Common myeloid progenitor, CD34-positive (primary cell): ENCODE data around the gene ACAP2.

Experiments
- CTCF ChIA-PET: fragments of 350-600 bp; sonication (Branson Sonifier 250); formaldehyde crosslinking; loops from one replicate; lab custom pipeline; 2021; ENCODE audit warnings: antibody characterized with exemption; lab: Charles Lee
- POLR2A ChIA-PET: fragments of 350-600 bp; sonication (Branson Sonifier 250); formaldehyde crosslinking; loops from one replicate; lab custom pipeline; 2021; ENCODE audit warnings: antibody characterized with exemption; lab: Charles Lee
- DNase-seq, 3 donors: peaks; one replicate each; pipeline versions ENCODE4 v3.0.0 to v3.0.0-alpha.2; 2013
- H3K27ac ChIP-seq, 2 experiments: 1 replicate in 1 of 2; 2 replicates in 1 of 2; pipeline ENCODE4 v1.7.0; 2013; ENCODE audit warnings: inconsistent platforms in 2 of 2, low read length in 2 of 2, mild to moderate bottlenecking in 2 of 2, low read depth in 1 of 2, moderate library complexity in 1 of 2; ENCODE audit not compliant: severe bottlenecking in 2 of 2, insufficient read depth in 1 of 2, poor library complexity in 1 of 2
- H3K27me3 ChIP-seq, 5 experiments: replicated peaks in 2 of 5; 1 replicate in 3 of 5; 2 replicates in 2 of 5; pipeline versions ENCODE4 v1.6.1 to v1.7.0; 2013; ENCODE audit warnings: low read length in 4 of 5, mild to moderate bottlenecking in 2 of 5, moderate library complexity in 2 of 5, inconsistent platforms in 1 of 5; ENCODE audit not compliant: insufficient read depth in 5 of 5, control insufficient read depth in 4 of 5
- H3K36me3 ChIP-seq, 4 experiments: 1 replicate in 2 of 4; 2 replicates in 2 of 4; pipeline versions ENCODE4 v1.6.1 to v1.7.0; 2013; ENCODE audit warnings: low read length in 3 of 4, control low read depth in 1 of 4, mild to moderate bottlenecking in 1 of 4; ENCODE audit not compliant: control insufficient read depth in 4 of 4, insufficient read depth in 4 of 4
- H3K4me1 ChIP-seq, 4 experiments: 1 replicate in 3 of 4; 2 replicates in 1 of 4; pipeline versions ENCODE4 v1.6.1 to v1.7.1; 2013; ENCODE audit warnings: low read length in 3 of 4, mild to moderate bottlenecking in 3 of 4, control low read depth in 1 of 4, inconsistent platforms in 1 of 4, moderate library complexity in 1 of 4; ENCODE audit not compliant: control insufficient read depth in 4 of 4, insufficient read depth in 4 of 4; ENCODE audit errors: control extremely low read depth in 1 of 4
- H3K4me3 ChIP-seq, 7 experiments: 1 replicate in 4 of 7; 2 replicates in 3 of 7; pipeline versions ENCODE4 v1.5.1 to v1.7.0; 2013; ENCODE audit warnings: mild to moderate bottlenecking in 7 of 7, low read length in 6 of 7, moderate library complexity in 6 of 7, inconsistent platforms in 2 of 7, low read depth in 2 of 7, control low read depth in 1 of 7; ENCODE audit not compliant: insufficient read depth in 4 of 7, control insufficient read depth in 1 of 7; ENCODE audit errors: extremely low read depth in 1 of 7
- H3K9me3 ChIP-seq, 5 experiments: 1 replicate in 4 of 5; 2 replicates in 1 of 5; pipeline versions ENCODE4 v1.6.1 to v1.7.1; 2013; ENCODE audit warnings: low read length in 4 of 5, mild to moderate bottlenecking in 2 of 5, inconsistent platforms in 1 of 5, low read depth in 1 of 5, moderate library complexity in 1 of 5; ENCODE audit not compliant: control insufficient read depth in 4 of 5, insufficient read depth in 2 of 5; ENCODE audit errors: control extremely low read depth in 1 of 5
- WGBS: methylation state at CpG from one replicate; pipeline ENCODE4 v1.1.5; 2013; ENCODE audit not compliant: insufficient coverage; 5-methylcytosine and 5-hydroxymethylcytosine counted together

ACAP2 gene

GRCh38 chr3:195263193-195263924, 179.5 kb downstream of the ACAP2 start:
- Histone ChIP-seq H3K27ac (no peak overlapping the region), H3K27me3 (no peaks in the 10 kb centered on the region), H3K4me3 (no peak overlapping the region), H3K9me3 (no peaks in the 10 kb centered on the region), H3K36me3 (peaks cover 0 to 25% (median 7%) of the 10 kb centered on the region in 4 experiments), H3K4me1 (peaks cover 4 to 42% (median 26%) of the 10 kb centered on the region in 4 experiments)
- no peak for DNase-seq
- 87% methylated on average over 7 of the region's 11 CpGs for WGBS
- ChIA-PET CTCF (interaction anchor here (0.6 to 3.7 kb wide), 8 partner anchors 7 to 790 kb away, joined by 3 to 43 read pairs (median 4); partner anchors contain the start of genes LSG1 and XXYLT1), POLR2A (interaction anchor here (1.1 kb wide), 1 partner anchor 8 kb away, joined by 3 read pairs; no protein-coding TSS in a partner anchor)

GRCh38 chr3:195261925-195262324, 180.9 kb downstream of the ACAP2 start:
- peaks cover 4 to 55% (median 36%) of the 10 kb centered on the region in 4 experiments for H3K4me1 ChIP-seq
- peaks cover 0 to 18% (median 7%) of the 10 kb centered on the region in 4 experiments for H3K36me3 ChIP-seq
- ChIA-PET POLR2A (interaction anchor here (1.1 kb wide), 1 partner anchor 8 kb away, joined by 4 read pairs; no protein-coding TSS in a partner anchor), CTCF (interaction anchor here (0.7 to 3.7 kb wide), 10 partner anchors 9 to 591 kb away, joined by 3 to 43 read pairs (median 4); partner anchors contain the start of gene XXYLT1)
- no peak overlapping the region for H3K4me3 ChIP-seq
- no peak for DNase-seq
- H3K27ac ChIP-seq, result no peak overlapping the region
- no peaks in the 10 kb centered on the region for H3K9me3 ChIP-seq
- no CpG with 5 or more reads among the region's 2 CpGs for WGBS
- H3K27me3 ChIP-seq, result no peaks in the 10 kb centered on the region

DNA sequence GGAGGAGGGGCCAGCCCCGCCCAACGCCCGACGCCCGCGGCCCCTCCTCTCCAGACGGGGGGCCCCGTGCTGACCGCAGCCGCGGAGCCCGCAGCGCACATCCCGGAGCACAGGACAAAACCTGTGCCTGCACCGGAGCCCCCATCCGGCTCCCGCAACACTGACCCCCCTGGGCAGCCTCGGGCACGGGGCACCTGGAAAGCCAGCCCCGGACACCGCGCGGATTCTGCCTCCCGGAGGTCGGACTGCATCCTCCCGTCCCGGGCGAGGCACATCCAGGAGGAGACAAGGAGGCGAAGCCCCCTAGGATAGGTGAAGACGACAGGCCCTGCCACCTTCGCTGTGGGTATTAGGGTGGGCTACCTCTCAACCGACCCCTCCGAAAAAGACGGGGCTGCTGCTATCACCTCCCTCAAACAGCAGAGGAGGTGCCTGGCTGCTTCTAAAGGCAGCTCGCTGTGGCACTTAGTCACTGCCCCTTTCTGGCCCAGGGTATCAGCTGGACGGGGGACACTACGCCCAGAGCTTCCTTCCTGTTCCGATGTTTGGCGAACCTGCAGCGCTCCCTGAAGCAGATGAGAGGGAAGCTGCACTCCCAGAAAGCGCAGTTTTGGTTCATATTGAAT, 182.4 kb downstream of the ACAP2 start:
- H3K4me1 ChIP-seq, result peaks cover 4 to 59% (median 36%) of the 10 kb centered on the region in 4 experiments
- H3K4me3 ChIP-seq, result peak overlapping the region; percentile 42 to 88 (median 71)
- POLR2A ChIA-PET, result interaction anchor here (0.7 to 1.4 kb wide), 11 partner anchors 10 to 590 kb away, joined by 3 to 7 read pairs (median 3); partner anchors contain the start of genes FAM43A and LSG1
- H3K36me3 ChIP-seq, result peaks cover 0 to 13% (median 2%) of the 10 kb centered on the region in 4 experiments
- peak in 2 of 3 donors; percentile 63 to 71 for DNase-seq
- H3K27me3 ChIP-seq, result no peaks in the 10 kb centered on the region
- no peaks in the 10 kb centered on the region for H3K9me3 ChIP-seq
- WGBS, result under 1% methylated on average over 31 of the region's 41 CpGs
- CTCF ChIA-PET, result interaction anchor here (0.6 to 3.7 kb wide), 10 partner anchors 10 to 616 kb away, joined by 3 to 43 read pairs (median 4); partner anchors contain the start of gene XXYLT1
- peak overlapping the region in 1 of 2 experiments; percentile 60 for H3K27ac ChIP-seq

DNA sequence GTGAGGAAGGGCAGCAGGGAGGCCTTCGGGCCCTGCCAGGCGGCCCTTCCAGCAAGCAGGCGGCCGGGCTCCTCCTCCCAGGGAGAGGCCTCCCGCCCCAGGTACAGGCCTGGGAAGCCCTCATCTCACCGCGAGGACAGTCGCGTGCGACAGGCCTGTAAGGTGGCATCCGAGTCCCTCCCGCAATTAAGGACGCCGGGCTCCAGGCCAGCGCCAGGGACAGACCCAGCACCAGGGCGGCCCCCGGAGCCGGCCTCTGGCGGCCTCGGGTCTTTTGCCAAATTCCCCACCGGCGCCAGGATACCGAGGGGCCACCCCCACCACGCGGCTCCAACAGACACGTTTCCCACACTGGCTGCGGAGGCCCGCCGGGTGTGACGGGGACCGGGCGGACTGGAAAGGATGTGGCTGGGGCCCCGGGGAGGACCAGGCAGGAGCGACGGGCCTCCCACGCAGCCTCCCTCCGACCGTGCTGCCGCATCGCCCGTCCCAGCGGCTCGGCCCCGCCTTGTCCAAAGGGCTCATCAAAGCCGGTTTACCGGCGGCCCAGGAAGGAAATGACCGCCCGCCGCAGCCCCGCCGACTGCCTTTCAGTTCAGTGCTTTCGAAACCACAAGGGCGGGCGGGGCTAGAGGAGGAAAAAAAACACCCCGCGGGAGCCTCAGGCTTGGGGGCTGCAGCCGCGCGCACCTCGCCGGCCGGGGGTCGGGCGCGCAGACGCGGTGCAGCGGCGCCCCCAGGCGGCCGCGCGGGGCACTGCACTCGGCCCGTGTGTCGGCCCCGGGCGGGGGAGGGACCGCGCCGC, 183.1 kb downstream of the ACAP2 start:
- Histone ChIP-seq H3K27me3 (no peaks in the 10 kb centered on the region), H3K36me3 (peaks cover 0 to 18% (median 1%) of the 10 kb centered on the region in 4 experiments), H3K4me1 (peaks cover 4 to 65% (median 36%) of the 10 kb centered on the region in 4 experiments), H3K4me3 (peak overlapping the region in 4 of 7 experiments; percentile 69 to 88 (median 80)), H3K27ac (peak overlapping the region; percentile 53 to 84), H3K9me3 (no peaks in the 10 kb centered on the region)
- CTCF ChIA-PET, result interaction anchor here (0.7 to 3.7 kb wide), 8 partner anchors 9 to 594 kb away, joined by 3 to 43 read pairs (median 7); partner anchors contain the start of gene XXYLT1
- peak; percentile 96 to 99 (median 98) for DNase-seq
- 2% methylated on average over 68 of the region's 82 CpGs for WGBS
- POLR2A ChIA-PET, result interaction anchor here (0.5 to 1.4 kb wide), 5 partner anchors 36 to 587 kb away, joined by 3 to 6 read pairs (median 4); partner anchors contain the start of gene LSG1

GRCh38 chr3:195259154-195259474, 183.7 kb downstream of the ACAP2 start:
- no peaks in the 10 kb centered on the region for H3K9me3 ChIP-seq
- ChIA-PET POLR2A (interaction anchor here (0.5 to 1.1 kb wide), 4 partner anchors 35 to 587 kb away, joined by 3 to 4 read pairs (median 3); partner anchors contain the start of gene LSG1), CTCF (interaction anchor here (0.7 to 2.5 kb wide), 7 partner anchors 8 to 547 kb away, joined by 3 to 11 read pairs (median 4); no protein-coding TSS in a partner anchor)
- peak overlapping the region in 3 of 7 experiments; percentile 53 to 57 (median 53) for H3K4me3 ChIP-seq
- 54% methylated on average over 2 of the region's 7 CpGs for WGBS
- H3K27me3 ChIP-seq, result no peaks in the 10 kb centered on the region
- DNase-seq, result peak in 1 of 3 donors; percentile 73
- H3K27ac ChIP-seq, result peak overlapping the region; percentile 53 to 84
- peaks cover 4 to 63% (median 36%) of the 10 kb centered on the region in 4 experiments for H3K4me1 ChIP-seq
- peaks cover 0 to 21% (median 1%) of the 10 kb centered on the region in 4 experiments for H3K36me3 ChIP-seq
